ENCODE data around the gene TIAM1. TPM values are rescaled to one million over a fixed set of nuclear protein-coding genes. Genes with fewer than 3 reads are reported as not detected.

The TIAM1 gene
- total RNA-seq, 4 donors from 2014 or later: 5.4 to 10.6 (median 6.0) TPM

DNA sequence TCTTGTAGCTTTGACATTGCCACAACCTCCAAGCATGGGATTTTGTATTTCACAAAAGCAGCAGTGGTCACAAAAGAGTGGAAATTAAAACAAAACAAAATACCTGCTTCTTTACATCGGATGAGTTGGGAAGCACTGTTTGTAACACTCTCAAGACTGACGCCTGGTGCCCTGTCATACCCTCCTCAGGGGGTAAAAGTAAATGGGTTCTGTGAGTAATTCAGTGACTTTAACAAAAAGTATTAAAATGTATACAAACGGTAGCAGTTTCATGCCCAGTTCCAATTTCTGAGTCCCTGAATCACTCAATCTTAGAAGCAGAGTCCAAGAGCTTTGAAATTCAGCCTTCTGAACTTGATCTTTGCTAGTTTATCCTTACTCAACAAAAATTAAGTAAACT lies 152.5 kb downstream of the TIAM1 start:
- Histone ChIP-seq H3K4me1 (no peaks in the 10 kb centered on the region), H3K4me3 (no peak overlapping the region), H3K27ac (replicated peaks in 1 of 4) (no peak overlapping the region), H3K27me3 (peaks cover 0 to 6% (median 0%) of the 10 kb centered on the region in 4 donors), H3K9me3 (no peaks in the 10 kb centered on the region), H3K36me3 (no peaks in the 10 kb centered on the region)
- intact Hi-C loops (cut with DNase I): no loop called here
- DNase-seq (ENCODE audit: extremely low spot score): no peak
- WGBS: 94% methylated on average over 3 of the region's 3 CpGs
- no peak for TF ChIP-seq POLR2AphosphoS5 (IDR thresholded peaks at IDR 0.05)

DNA sequence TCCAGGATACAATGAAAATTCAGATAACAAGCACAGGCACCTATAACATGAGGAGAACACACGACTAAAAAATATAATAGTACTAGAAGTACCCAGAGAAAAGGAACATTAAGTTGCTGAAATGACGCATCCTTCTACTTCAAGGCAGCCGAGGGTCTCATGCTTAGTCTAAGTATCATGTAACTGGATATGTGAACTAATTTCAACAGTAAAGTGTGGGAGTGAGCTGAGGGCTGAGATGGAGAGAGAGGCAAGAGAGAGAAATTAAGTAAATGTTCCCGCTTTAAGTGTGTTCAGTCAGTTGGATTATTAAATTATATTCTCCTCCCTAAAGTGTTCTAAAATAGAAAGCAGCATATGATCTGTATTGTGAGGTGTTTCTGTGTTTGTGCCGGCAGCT lies 153.5 kb downstream of the TIAM1 start:
- intact Hi-C loops (cut with DNase I): no loop called here
- 87% methylated on average over 5 of the region's 5 CpGs for WGBS
- Histone ChIP-seq H3K27ac (replicated peaks in 1 of 4) (no peak overlapping the region), H3K36me3 (no peaks in the 10 kb centered on the region), H3K27me3 (peaks cover 0 to 7% (median 0%) of the 10 kb centered on the region in 4 donors), H3K4me1 (no peaks in the 10 kb centered on the region), H3K9me3 (no peaks in the 10 kb centered on the region), H3K4me3 (no peak overlapping the region)
- TF ChIP-seq POLR2A (IDR thresholded peaks at IDR 0.05; ENCODE audit: low read depth) (no peak), EP300 (IDR thresholded peaks at IDR 0.05) (no peak), POLR2AphosphoS5 (IDR thresholded peaks at IDR 0.05) (no peak)
- TF ChIP-seq, protein P1, sequence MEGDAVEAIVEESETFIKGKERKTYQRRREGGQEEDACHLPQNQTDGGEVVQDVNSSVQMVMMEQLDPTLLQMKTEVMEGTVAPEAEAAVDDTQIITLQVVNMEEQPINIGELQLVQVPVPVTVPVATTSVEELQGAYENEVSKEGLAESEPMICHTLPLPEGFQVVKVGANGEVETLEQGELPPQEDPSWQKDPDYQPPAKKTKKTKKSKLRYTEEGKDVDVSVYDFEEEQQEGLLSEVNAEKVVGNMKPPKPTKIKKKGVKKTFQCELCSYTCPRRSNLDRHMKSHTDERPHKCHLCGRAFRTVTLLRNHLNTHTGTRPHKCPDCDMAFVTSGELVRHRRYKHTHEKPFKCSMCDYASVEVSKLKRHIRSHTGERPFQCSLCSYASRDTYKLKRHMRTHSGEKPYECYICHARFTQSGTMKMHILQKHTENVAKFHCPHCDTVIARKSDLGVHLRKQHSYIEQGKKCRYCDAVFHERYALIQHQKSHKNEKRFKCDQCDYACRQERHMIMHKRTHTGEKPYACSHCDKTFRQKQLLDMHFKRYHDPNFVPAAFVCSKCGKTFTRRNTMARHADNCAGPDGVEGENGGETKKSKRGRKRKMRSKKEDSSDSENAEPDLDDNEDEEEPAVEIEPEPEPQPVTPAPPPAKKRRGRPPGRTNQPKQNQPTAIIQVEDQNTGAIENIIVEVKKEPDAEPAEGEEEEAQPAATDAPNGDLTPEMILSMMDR (IDR thresholded peaks at IDR 0.05): no peak
- DNase-seq (ENCODE audit: extremely low spot score): no peak

DNA sequence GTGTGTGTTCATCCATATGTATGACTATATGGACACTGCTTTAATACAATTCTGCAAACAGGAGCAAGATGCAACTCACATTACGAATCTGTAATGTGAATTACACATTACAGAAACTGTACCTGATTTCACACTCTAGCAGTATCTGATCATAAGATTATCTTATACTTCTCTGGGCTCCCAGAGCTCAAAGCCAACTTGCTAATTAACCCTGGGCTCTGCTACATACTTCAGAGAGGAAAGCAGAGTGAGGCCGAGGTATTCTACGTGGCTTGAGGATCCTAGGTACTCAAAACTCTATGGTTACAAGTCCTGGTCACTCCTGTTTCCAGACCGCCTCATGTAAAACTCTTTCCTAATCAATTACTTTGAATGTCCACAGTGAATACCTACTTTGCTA lies 156.6 kb downstream of the TIAM1 start:
- no peak for DNase-seq (ENCODE audit: extremely low spot score)

GRCh38 chr21:31186916-31187315 lies 157.1 kb downstream of the TIAM1 start:
- no peaks in the 10 kb centered on the region for H3K4me1 ChIP-seq
- H3K27ac ChIP-seq (replicated peaks in 1 of 4): no peak overlapping the region
- no peak for DNase-seq (ENCODE audit: extremely low spot score)
- TF ChIP-seq POLR2A (IDR thresholded peaks at IDR 0.05; ENCODE audit: low read depth): no peak
- TF ChIP-seq POLR2AphosphoS5 (IDR thresholded peaks at IDR 0.05): no peak
- TF ChIP-seq EP300 (IDR thresholded peaks at IDR 0.05): no peak
- TF ChIP-seq, protein P1 (IDR thresholded peaks at IDR 0.05): no peak
- intact Hi-C loops (cut with DNase I): no loop called here
- no peaks in the 10 kb centered on the region for H3K36me3 ChIP-seq
- no peaks in the 10 kb centered on the region for H3K9me3 ChIP-seq
- H3K4me3 ChIP-seq: no peak overlapping the region
- WGBS: 80% methylated on average over 4 of the region's 4 CpGs
- peaks cover 0 to 4% (median 0%) of the 10 kb centered on the region in 4 donors for H3K27me3 ChIP-seq

More for the DNA sequence above, 156.6 kb downstream of the TIAM1 start:
- no peak overlapping the region for H3K4me3 ChIP-seq
- H3K9me3 ChIP-seq: no peaks in the 10 kb centered on the region
- TF ChIP-seq POLR2A (IDR thresholded peaks at IDR 0.05; ENCODE audit: low read depth): no peak
- TF ChIP-seq EP300 (IDR thresholded peaks at IDR 0.05): no peak
- TF ChIP-seq POLR2AphosphoS5 (IDR thresholded peaks at IDR 0.05): no peak
- TF ChIP-seq, protein P1 (IDR thresholded peaks at IDR 0.05): no peak
- no peaks in the 10 kb centered on the region for H3K4me1 ChIP-seq
- no peak overlapping the region for H3K27ac ChIP-seq (replicated peaks in 1 of 4)
- peaks cover 0 to 4% (median 0%) of the 10 kb centered on the region in 4 donors for H3K27me3 ChIP-seq
- 87% methylated on average over 4 of the region's 4 CpGs for WGBS
- no peaks in the 10 kb centered on the region for H3K36me3 ChIP-seq
- intact Hi-C loops (cut with DNase I): no loop called here

GRCh38 chr21:31185663-31186062 lies 158.4 kb downstream of the TIAM1 start:
- peaks cover 0 to 4% (median 0%) of the 10 kb centered on the region in 4 donors for H3K27me3 ChIP-seq
- no peak for TF ChIP-seq EP300 (IDR thresholded peaks at IDR 0.05)
- no peak for TF ChIP-seq POLR2A (IDR thresholded peaks at IDR 0.05; ENCODE audit: low read depth)
- TF ChIP-seq, protein P1 (IDR thresholded peaks at IDR 0.05): no peak
- no peak for TF ChIP-seq POLR2AphosphoS5 (IDR thresholded peaks at IDR 0.05)
- no peak overlapping the region for H3K27ac ChIP-seq (replicated peaks in 1 of 4)
- DNase-seq (ENCODE audit: extremely low spot score): no peak
- no peaks in the 10 kb centered on the region for H3K9me3 ChIP-seq
- WGBS: 93% methylated on average over 3 of the region's 3 CpGs
- no peaks in the 10 kb centered on the region for H3K4me1 ChIP-seq
- H3K4me3 ChIP-seq: no peak overlapping the region
- H3K36me3 ChIP-seq: no peaks in the 10 kb centered on the region
- intact Hi-C loops (cut with DNase I): no loop called here

Data from esophagus muscularis mucosa (tissue), 4 donors.